GM10847 (cell line): ENCODE results near the gene MCL1.

ENCODE experiments used
- POLR2A ChIP-seq: IDR thresholded peaks from 2 replicates; pipeline ENCODE4 v1.6.1; 2011; ENCODE audit not compliant: insufficient read length; ENCODE audit errors: extremely low read depth

Gene MCL1

GRCh38 chr1:150552128-150552910 lies 27.1 kb downstream of the MCL1 start:
- no peak for TF ChIP-seq POLR2A

DNA sequence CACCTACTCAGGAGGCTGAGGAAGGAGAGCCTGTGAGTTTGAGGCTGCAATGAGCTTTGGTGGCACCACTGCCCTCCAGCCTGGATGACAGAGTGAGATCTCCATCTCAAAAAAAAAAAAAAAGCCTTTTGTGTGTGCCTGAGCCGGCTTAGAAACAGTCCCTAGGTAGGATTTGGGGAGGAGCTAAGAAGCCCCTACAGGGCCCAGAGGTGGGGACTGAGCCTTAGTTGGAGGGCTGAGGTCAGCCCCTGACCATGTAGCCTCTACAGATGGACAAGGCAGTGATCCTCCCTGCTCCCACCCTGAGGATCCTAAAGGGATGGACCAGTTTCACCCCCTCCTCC lies 27.7 kb downstream of the MCL1 start:
- no peak for TF ChIP-seq POLR2A

- TF ChIP-seq POLR2A: no peak
Measured at GRCh38 chr1:150551051-150551783, 28.2 kb downstream of the MCL1 start.

DNA sequence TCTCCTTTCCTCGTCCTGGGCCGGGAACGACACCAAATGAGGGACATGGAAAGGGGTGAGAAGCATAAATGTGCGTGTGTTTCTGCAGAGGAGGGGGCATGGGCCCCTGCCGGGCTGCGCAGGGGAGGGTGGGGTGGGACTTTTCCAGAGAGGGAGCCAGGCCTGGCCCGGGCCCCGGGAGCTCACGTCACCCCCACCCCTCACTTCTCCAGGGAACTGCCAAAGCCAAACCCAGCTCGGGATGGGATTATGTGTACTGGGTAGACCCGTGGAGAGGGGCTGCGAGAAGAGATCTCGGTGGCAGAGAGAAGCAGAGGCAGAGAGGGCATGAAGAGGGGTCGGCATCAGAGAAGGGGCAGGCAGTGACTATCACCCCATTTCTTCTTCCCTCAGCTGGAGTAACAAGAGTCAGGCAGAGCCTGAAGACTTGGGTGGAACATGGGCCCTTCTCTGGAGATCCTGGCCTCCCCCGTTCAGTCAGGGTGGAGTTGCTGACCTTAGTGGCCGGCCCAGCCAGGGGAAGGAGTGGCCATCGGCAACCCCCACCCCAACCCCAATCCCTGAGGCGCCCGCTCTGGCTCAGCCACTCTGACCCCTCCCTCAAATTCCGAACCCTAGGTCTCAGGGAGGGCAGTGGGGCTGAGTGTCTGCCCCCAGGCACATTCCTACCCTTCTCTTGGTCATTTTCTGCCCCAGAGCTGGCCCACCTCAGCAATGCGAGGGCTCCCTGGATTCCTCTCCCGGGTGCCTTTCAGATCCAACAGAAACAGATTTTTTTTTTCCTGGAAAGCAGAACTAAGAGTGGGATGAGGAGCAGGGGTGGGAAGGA lies 29.0 kb downstream of the MCL1 start:
- no peak for TF ChIP-seq POLR2A

GRCh38 chr1:150549496-150550221 lies 29.8 kb downstream of the MCL1 start:
- TF ChIP-seq POLR2A: no peak

DNA sequence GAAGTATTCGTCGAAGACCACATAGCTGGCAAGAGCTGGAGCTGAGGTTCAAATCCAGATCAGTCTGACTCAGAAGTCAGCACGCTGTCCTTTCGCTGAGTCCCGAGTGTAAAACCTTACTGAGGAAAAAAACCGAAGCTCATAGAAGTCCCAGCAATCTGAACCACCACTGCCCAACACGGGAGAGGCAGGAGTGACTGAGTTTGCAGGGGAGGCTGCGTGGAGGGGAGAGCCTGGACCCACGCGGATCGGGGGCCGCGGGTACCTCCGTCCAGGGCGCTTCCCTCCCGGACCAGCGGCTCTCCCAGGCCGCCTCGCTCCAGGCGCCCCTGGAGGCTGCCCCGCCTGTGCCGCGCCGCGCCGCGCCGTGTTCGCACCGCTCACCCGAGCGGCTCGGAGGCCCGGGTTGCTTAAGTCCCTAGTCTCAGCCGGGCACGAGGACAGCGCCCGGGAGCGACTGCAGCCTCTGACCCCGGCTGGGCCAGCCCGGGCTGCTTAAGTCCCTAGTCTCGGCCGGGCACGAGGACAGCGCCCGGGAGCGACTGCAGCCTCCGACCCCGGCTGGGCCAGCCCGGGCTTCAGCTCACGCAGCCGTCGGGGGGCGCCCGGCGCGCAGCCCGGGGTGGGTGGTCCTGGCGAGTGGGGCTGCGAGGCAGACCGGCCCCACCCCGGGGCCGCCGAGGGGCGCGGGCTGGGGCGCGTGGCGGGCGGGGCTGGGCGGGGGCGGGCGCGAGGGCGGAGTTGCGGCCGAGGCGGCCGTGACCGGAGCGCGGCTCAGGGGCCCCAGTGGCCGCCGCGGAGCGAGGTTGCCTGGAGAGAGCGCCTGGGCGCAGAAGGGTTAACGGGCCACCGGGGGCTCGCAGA lies 30.5 kb downstream of the MCL1 start, which contains the start of gene ADAMTSL4:
Gene ADAMTSL4 (plus strand): TSS at position 777 of the 864 bp plus-strand sequence. CDS start 2,881 bp downstream, outside the sequence.
- no peak for TF ChIP-seq POLR2A

DNA sequence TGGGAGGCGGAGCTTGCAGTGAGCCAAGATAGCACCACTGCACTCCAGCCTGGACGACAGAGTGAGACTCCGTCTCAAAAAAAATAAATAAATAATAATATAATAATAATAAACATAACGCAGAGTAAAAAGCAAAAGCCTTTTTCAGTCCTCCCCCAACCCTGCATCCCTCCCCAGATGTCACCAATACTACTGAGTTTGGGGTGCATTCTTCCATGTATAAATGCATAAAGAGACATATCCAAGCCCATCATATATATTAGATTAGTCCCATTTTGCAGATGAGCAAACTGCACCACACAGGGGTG lies 31.1 kb downstream of the MCL1 start:
- TF ChIP-seq POLR2A: no peak

DNA sequence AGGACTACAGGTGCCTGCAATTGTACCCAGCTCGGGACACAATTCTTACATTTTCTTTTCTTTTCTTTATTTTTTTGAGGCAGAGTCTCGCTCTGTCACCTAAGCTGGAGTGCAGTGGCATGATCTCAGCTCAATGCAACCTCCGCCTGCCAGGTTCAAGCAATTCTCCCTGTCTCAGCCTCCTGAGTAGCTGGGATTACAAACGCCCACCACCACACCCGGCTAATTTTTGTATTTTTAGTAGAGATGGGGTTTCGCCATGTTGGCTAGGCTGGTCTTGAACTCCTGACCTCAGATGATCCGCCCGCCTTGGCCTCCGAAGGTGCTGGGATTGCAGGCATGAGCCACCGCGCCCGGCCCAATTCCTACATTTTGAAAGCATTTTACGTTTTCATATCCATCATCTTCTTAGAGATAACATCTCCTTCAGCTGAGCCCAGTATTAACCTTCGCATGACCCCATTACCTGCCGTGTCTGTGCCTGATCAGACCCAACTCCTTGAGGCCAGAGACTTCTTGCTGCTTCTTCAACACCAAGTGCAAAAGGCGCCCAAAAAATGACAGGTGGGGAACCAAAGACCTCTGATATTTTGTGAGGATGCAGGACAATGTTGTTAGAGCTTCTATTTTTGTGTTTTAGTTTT lies 33.0 kb downstream of the MCL1 start:
- no peak for TF ChIP-seq POLR2A

- TF ChIP-seq POLR2A: no peak
Measured at GRCh38 chr1:150545486-150546032, 33.9 kb downstream of the MCL1 start.

DNA sequence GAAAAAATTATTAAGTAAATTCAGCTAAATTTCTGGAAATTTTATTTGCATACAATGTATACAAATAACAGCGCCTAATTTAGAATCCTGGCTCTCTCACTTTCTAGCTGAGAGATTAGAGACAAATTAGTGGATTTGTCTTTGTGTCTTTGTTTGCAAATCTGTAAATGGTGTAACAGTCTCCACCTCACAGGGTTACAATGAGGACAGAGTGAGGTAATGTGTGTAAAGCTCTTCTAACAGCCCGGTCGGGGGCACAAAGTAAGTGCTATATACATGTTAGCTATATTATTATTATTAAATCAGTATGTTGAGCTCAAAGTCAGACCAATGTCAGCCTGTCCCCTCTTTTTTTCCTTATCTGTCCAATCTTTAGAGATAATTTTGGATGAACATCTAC lies 35.2 kb downstream of the MCL1 start:
- TF ChIP-seq POLR2A: no peak

DNA sequence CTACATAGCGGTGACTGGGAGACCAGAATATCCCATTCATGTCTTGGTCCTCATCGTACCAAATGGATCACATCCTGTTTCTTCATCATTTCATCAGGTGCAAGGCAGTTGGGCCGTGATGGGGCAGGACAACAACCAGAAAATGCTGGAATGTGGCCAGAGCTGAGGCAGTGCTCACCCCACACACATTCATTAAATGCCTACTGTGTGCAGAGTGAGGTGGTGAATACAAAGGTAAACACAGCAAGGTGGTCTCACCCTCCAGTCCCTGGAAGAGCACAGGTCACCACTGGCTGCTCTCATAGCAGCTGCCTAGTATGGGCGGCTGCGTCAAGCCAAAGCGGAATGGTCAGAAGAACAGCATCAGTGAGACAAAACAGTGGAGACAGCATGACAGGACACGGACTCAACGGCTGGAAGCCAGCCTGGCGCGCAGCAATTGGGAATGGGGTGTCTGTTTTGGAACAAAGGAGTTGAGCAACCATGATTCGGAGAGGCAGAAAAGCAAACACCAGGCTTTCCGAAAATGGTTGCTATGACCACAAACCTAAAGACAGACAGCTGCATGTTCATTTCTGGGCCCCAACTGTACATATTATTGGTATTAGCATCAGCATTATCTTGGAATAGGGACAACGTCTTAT lies 35.8 kb downstream of the MCL1 start:
- TF ChIP-seq POLR2A: no peak

GRCh38 chr1:150537732-150538684 lies 41.4 kb downstream of the MCL1 start:
- TF ChIP-seq POLR2A: no peak
